GM12878 (cell line): ENCODE measurements around the gene PDCD1LG2. TPM values are rescaled to one million over a fixed set of nuclear protein-coding genes. Genes with fewer than 3 reads are reported as not detected.
A peak's percentile ranks its signal among the peaks of the same experiment; 100 is the strongest.

Experiments used
- ATF2 ChIP-seq: IDR thresholded peaks from 2 replicates; pipeline ENCODE4 v1.6.1; 2012; ENCODE audit warnings: low read length, inconsistent platforms
- BCL11A ChIP-seq: IDR thresholded peaks from 2 replicates; pipeline ENCODE4 v1.6.1; 2011; ENCODE audit warnings: low read depth, low read length
- CEBPZ ChIP-seq: fragments of 150-350 bp; IDR thresholded peaks from 2 replicates; pipeline ENCODE4 v1.6.1; 2016; ENCODE audit warnings: low read depth, low read length
- IKZF2 ChIP-seq, 2 experiments: fragments of 450-650 bp; IDR thresholded peaks; 2 replicates each; pipeline ENCODE4 v1.6.1; 2017; ENCODE audit warnings: mild to moderate bottlenecking in 2 of 2, moderate library complexity in 2 of 2
- KAT2A ChIP-seq: conservative IDR thresholded peaks from 2 replicates; pipeline ENCODE4 v1.6.1; 2011; ENCODE audit warnings: low read depth, low read length; ENCODE audit not compliant: control insufficient read depth
- LARP7 ChIP-seq: fragments of 450-650 bp; IDR thresholded peaks from 2 replicates; pipeline ENCODE4 v1.6.1; 2017; ENCODE audit warnings: mild to moderate bottlenecking
- NKRF ChIP-seq: fragments of 450-650 bp; conservative IDR thresholded peaks from 2 replicates; pipeline ENCODE4 v1.6.1; 2017; ENCODE audit warnings: mild to moderate bottlenecking, moderate library complexity
- POLR2AphosphoS5 ChIP-seq: IDR thresholded peaks from 2 replicates; pipeline ENCODE4 v1.6.1; 2011; ENCODE audit warnings: mild to moderate bottlenecking, low read length, inconsistent platforms
- RAD51 ChIP-seq: fragments of 450-650 bp; IDR thresholded peaks from 2 replicates; pipeline ENCODE4 v1.6.1; 2016; ENCODE audit warnings: moderate library complexity, mild to moderate bottlenecking, inconsistent platforms
- RB1 ChIP-seq: fragments of 450-650 bp; formaldehyde crosslinking; IDR thresholded peaks from 2 replicates; pipeline ENCODE4 v1.6.1; 2017; ENCODE audit warnings: mild to moderate bottlenecking, borderline replicate concordance
- SMAD5 ChIP-seq: IDR thresholded peaks from 2 replicates; pipeline ENCODE4 v1.6.1; 2016; ENCODE audit warnings: antibody characterized with exemption, low read depth
- SUZ12 ChIP-seq: fragments of 200-600 bp; sonication (generic); IDR thresholded peaks from one replicate; pipeline ENCODE4 v1.6.1; 2018; ENCODE audit warnings: antibody characterized with exemption, mild to moderate bottlenecking; ENCODE audit not compliant: unreplicated experiment
- USF1 ChIP-seq: IDR thresholded peaks from 2 replicates; pipeline ENCODE4 v1.6.1; 2011; ENCODE audit warnings: borderline replicate concordance, low read depth, mild to moderate bottlenecking, moderate library complexity, mixed read lengths, low read length; ENCODE audit not compliant: insufficient read depth; ENCODE audit errors: extremely low read length
- WRNIP1 ChIP-seq: IDR thresholded peaks from 2 replicates; pipeline ENCODE4 v1.6.1; 2011; ENCODE audit warnings: low read depth, low read length, improper control_type of control experiment, borderline replicate concordance
- ZBED1 ChIP-seq: IDR thresholded peaks from 2 replicates; pipeline ENCODE4 v1.6.1; 2016; ENCODE audit warnings: borderline replicate concordance
- ZNF207 ChIP-seq: fragments of 450-650 bp; IDR thresholded peaks from 2 replicates; pipeline ENCODE4 v1.6.1; 2014; ENCODE audit warnings: antibody characterized with exemption, mild to moderate bottlenecking, borderline replicate concordance
- ZNF384 ChIP-seq: IDR thresholded peaks from 2 replicates; pipeline ENCODE4 v1.6.1; 2012; ENCODE audit warnings: low read depth, mild to moderate bottlenecking, low read length, improper control_type of control experiment, borderline replicate concordance
- ZNF622 ChIP-seq: fragments of 450-650 bp; IDR thresholded peaks from 2 replicates; pipeline ENCODE4 v1.6.1; 2017; ENCODE audit warnings: mild to moderate bottlenecking, inconsistent platforms
- ZSCAN29 ChIP-seq: fragments of 450-650 bp; IDR thresholded peaks from 2 replicates; pipeline ENCODE4 v1.6.1; 2017; ENCODE audit warnings: mild to moderate bottlenecking, moderate library complexity
- ZZZ3 ChIP-seq: IDR thresholded peaks from 2 replicates; pipeline ENCODE4 v1.6.1; 2011; ENCODE audit warnings: low read depth; ENCODE audit not compliant: control insufficient read depth, insufficient read length
- polyA plus RNA-seq, 11 experiments: library from polyadenylated mRNA; depleted of rRNA in 4 of 11; unstranded in 6 of 11; stranded (reverse) in 5 of 11; fragments of >200 nt; fragmentation: Nextera tagmentation in 4 of 11; fragmentation: Illumina TruSeq in 1 of 11; extraction: Ambion mirVana in 4 of 11; extraction: Trizol in 1 of 11; gene quantifications; 1 replicate in 1 of 11; 2 replicates in 10 of 11; pipeline versions ENCODE4 v1.2.1 to v1.2.3, GENCODE V29; 2011 to 2016; ENCODE audit warnings: inconsistent platforms in 2 of 11, missing spikeins in 2 of 11, low read depth in 1 of 11
- total RNA-seq, 4 experiments: library from RNA; depleted of rRNA in 3 of 4; stranded (reverse); fragments of >200 nt in 3 of 4; fragmentation: Illumina TruSeq in 1 of 4; extraction: Trizol in 1 of 4; gene quantifications; 2 replicates each; pipeline versions ENCODE4 v1.2.1 to v1.2.3, GENCODE V29; 2013 to 2021
- TF ChIP-seq, protein P1 (sequence below): IDR thresholded peaks from 2 replicates; pipeline ENCODE4 v1.6.1; 2011; ENCODE audit warnings: low read depth, mild to moderate bottlenecking, low read length, moderate library complexity, borderline replicate concordance; ENCODE audit errors: extremely low read depth

Gene PDCD1LG2
- total and polyA plus RNA-seq, 10 of the 15 experiments (the other 5 are each of a cell fraction or from before 2014, with no cell fraction given): 1.5 to 37.3 (median 3.0) TPM

GRCh38 chr9:5518171-5518936 lies 8.0 kb downstream of the PDCD1LG2 start (continued):
- TF ChIP-seq ATF2: 0 out of 2 replicates have a peak, but pooled peaks have one; percentile 56
- TF ChIP-seq KAT2A: no peak
- no peak for TF ChIP-seq ZZZ3
- no peak for TF ChIP-seq LARP7
- TF ChIP-seq ZNF384: no peak
- peak; percentile 30 to 48; a peak in 3 of 4 replicates for TF ChIP-seq IKZF2 (IDR thresholded peaks at IDR 0.05)
- TF ChIP-seq ZBED1: 0 out of 2 replicates have a peak, but pooled peaks have one; percentile 27
- no peak for TF ChIP-seq ZNF207
- no peak for TF ChIP-seq CEBPZ
- no peak for TF ChIP-seq ZNF622
- TF ChIP-seq WRNIP1: no peak
- TF ChIP-seq NKRF: no peak
- no peak for TF ChIP-seq SUZ12
- TF ChIP-seq ZSCAN29: no peak
- no peak for TF ChIP-seq USF1
- no peak for TF ChIP-seq RAD51
- 0 out of 2 replicates have a peak, but pooled peaks have one; percentile 9 for TF ChIP-seq BCL11A
- TF ChIP-seq RB1: no peak
- no peak for TF ChIP-seq POLR2AphosphoS5
- no peak for TF ChIP-seq SMAD5
- TF ChIP-seq, protein P1, sequence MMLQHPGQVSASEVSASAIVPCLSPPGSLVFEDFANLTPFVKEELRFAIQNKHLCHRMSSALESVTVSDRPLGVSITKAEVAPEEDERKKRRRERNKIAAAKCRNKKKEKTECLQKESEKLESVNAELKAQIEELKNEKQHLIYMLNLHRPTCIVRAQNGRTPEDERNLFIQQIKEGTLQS: no peak
